ENCODE measurements around the gene ATF6.

The ATF6 gene

DNA sequence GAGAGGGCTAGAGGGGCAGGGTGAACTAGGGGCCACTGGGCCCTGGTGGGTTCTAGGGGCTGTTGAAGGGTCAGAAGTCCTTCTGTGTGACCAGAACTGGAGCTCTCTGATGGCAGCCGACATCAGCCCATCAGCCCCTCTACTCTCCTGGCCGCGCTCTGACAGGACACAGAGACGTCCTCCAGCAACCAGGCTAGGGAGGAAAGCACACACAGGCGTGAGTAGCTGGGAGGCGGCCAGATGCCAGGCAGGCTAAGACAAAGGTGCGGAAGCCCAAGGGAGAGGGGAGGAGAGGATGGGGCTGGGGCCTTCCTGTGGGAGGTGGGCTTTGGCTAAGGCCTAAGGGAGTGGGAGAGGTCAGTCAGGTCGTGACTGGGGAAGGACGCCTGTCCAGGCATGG, 206.7 kb downstream of the ATF6 start:
- DNase-seq (ENCODE audit: low spot score): no peak

DNA sequence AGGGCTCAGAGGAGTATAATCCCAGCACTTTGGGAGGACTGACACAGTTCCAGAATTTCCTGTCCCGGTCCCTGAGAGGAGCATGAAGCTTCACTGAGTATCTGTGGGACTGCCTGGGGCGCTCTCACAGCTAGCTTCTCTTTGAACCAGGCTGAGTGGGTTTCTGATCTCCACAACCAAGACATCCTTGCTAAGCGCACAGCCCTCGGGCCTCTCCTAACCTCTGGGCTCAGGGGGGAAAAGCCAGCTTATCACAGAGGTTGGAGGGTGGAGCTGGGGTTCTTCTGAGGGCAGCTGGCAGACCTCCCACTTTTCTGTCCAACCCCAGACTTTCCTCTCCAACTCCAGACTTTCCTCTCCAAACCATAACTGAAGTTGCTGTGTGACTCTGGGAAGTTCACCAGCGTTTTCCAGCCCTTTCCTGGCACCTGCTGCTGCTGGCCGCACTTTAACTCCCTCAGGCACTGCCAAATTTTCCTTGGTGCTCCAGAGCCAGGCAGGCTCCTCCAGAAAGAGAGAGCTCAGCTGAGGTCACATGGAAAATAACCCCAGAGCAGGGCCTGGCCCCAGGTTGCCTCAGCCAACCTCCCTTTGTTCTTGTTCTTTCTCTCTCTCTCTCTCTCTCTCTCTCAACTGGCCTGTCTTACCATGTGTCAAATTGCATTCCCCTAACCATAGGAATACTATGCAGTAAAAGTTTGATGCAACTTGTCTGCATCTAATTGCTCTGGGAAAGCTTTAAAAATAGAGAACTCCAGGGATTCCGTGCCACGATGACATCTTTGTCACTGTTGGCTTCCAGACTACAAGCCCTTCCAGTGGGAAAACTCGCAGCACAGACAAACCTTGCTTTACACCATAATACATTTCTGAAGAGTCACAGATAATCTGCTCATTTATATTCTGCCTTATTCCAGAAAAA, 208.1 kb downstream of the ATF6 start:
- no peak for DNase-seq (ENCODE audit: low spot score)

DNA sequence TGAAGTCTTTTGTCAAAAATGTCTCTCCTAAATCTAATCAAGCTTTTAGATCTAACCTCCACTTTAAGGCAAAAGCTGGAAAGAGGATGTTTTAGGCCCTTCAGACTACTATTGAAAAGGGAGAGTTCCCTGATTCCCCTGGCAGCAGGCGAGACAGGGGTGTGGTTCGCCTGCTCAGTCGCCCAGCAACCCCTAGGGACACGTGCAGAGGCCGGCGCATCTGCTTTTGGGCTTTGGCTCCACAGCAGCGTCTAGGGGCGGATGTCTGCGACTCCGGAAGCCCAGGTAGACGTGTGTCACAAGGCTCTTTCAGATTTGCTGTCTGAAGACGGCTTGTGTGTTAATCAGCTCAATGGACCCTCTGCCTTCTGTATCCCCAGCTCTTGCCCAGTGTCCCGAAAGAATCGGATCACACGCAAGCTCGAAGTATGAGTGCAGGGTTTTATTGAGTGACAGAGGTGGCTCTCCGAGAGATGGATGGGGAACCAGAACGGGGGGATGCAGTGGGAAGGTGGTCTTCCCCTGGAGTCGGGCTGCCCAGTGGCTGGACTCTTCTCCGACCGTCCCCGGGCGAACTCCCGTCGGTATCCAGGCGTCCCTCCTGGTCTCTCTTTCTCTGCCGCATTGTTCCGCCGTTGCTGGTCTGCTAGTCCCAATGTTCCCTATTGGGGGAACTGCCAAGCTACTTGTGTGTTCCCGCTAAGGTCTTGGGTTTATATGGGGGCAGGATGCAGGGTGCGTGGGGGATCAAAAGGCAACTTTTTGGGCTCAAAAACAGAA, 212.1 kb downstream of the ATF6 start:
- no peak for DNase-seq (ENCODE audit: low spot score)

DNA sequence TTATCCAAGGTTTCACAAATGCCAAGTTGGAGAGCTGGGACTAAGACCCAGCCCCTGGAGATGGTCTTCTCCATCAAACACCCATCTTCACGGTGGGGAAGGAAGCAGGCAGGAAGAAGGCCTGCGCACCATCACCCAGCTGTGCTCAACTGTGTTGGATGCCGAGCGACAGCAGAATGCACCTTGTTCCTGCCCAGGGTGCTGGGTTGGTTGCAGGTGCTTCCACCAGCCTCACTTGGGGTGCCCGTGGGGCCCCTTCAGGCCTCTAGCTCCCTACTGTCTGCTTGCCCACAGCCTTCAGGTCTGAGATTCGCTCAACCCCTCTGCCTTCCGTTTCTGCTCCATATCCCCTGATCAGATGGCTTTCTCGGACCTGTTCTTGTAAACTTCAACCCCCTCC, 215.0 kb downstream of the ATF6 start:
- DNase-seq (ENCODE audit: low spot score): no peak

DNA sequence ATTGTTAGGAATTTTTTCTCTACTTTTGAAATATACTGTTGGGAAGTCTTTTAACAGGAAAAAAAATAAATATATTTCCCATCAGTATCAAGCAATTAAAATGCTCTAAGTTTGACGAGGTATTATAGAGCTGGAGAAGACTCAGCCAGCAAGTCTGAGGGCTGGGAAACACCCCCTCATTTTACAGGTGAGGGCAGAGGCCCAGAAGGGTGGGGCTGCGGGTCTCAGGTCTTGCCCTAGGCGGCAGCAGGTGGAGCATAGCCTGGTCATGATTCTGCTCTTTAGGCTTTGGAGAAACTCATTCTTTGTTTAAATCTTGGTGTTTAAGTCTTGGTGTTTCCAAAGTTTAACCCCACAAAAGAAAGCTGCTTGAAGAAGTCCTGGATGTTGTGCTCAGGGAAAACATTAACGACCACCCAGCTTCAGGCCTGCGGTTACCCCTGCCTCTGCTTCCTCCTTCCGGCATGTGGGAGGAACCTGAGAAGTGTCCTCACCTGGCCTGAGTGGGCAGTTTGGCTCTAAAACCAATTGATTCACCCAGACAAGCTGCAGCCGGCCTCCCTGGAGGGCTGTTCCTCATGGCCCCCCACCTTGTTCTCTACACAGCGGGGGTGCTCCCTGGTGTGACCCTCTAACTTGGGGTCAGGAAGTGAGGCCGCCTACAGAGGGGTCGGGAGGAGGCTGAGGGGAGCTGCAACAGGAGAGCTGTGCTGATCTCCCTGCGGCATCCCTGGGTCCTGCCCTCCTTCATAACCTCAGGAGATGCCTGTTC, 215.8 kb downstream of the ATF6 start:
- DNase-seq (ENCODE audit: low spot score): no peak

DNA sequence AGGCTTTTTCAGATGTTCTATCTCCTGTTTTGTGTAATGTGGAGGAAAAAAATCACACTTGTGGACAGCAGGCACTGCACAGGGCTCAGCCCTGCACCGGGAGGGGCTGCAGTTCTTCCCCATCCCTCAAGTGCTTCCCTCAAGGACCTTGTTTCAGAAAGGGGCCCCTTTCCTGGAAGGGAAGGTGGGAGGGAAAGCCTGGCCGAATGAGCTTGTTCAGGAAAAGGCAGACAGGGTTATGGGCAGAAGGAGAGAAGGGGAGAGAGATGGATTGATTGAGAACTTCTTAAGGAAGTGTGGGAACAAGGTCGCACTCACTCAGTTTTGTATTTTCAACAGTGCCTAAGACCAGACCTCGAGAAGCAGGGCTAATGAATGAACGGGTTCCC, 216.4 kb downstream of the ATF6 start:
- no peak for DNase-seq (ENCODE audit: low spot score)

DNA sequence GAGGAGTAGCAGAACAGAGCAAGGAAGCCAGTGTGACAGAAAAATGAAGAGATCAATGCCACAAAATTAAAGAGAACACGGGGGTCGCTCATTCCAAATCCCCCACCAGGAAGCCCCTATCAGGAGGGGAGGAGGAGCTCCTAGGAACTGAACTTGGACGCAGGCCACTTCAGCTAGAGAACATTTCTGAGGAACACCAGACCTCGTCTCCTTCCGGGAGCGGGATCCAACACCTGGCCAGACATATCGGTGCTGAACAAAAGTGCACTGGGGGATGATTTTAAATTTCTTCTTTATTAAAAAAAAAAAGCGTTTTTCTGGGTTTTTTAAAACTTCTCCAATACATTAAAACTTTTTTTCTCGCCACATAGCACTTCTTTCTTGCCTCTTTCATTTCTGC, 216.8 kb downstream of the ATF6 start:
- DNase-seq (ENCODE audit: low spot score): no peak

DNA sequence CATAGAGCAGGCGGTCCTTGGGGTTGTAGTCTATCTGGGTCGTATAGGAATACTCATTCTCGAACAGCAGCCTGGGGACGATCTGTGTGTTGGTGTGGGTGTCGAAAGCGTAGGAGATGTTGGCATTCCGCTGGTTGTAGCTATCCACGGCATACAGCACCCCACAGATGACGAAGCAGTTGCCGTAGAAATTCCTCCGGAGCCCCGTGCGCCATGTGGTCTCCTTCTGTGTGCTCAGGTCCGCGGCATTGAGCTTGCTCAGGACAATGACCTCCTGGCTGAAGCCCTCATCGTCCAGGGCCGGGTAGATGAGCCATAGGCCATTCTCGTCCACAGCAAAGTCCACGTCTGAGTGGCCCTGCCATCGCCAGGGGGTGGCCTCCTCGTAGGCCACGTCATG, 217.6 kb downstream of the ATF6 start:
- DNase-seq (ENCODE audit: low spot score): no peak

DNA sequence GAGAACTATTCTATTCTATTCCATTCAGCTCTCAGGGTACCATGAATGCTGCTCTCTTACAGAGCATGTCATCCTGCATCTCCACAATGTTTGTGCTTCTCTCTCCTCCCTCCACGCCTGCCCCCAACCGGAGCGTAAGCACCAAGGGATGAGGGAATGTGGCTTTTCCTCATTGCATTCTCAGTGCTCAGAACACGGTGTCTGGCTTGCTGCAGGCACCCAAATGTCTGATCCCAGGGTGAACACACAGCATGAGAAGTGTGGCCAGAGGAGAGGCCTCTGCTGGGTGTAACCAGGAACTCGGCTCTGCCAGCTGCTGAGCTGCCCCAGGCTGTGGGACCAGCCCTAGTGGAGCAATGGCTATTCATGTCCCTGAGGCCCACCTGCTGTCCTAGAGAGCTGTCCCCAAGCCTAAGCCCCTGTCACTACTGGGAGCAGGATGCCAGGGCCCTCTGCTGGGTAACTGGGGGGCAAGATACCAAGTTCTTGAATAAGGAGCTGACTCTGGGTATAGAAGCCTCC, 219.2 kb downstream of the ATF6 start:
- no peak for DNase-seq (ENCODE audit: low spot score)

DNA sequence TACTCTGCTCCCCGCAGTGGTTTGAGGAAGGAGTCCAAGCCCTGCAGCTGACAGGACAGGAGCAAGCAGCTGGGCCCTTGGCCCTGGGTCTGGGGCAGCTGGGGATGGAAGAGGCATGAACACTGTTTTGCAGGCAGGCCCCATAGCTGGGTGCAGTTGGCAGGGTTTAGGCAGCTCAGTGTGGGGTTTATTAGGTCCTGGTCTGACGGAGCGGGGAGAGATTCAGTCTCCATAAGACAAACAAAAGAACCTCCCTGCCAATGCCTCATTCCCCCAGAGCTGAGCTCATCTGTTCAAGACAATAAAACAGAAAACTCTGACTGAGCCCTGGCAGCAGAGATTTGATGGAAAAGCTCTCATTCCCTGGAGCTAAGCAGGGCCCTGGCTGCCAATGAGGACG, 220.2 kb downstream of the ATF6 start:
- no peak for DNase-seq (ENCODE audit: low spot score)

DNA sequence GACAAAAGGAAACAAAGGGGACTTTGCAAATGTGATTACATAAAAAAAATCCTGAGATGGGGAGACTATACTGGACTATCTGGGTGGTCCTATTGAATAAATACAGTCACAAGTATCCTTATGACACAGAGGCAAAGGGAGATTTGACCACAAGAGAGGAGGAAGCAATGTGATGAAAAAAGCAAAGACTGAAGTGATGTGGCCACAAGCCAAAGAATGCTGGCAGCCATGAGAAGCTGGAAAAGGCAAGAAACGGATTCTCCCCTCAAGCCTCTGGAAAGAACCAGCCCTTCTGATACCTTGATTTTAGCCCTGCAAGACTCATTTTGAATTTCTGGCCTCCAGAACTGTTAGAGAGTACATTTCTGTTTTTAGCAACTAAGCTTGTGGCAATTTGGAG, 221.2 kb downstream of the ATF6 start:
- no peak for DNase-seq (ENCODE audit: low spot score)

DNA sequence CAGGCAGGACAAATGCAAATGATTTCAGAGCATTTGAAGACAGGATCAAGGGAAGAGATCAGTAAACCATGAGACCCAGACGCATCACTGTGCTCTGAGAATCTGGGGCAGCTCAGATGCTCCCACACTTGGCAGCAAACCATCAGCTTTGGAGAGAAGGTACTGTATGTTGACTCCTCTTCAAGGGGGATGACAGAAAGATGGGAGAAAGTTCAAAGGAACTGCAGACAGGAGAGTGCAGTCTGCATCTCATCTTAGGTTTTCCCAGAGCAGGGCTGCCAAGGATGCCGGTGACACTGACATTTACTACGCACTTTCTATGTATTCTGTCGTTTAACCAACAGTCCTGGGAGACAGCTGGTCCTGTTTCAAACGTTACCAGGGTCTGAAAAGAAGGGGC, 221.8 kb downstream of the ATF6 start:
- DNase-seq (ENCODE audit: low spot score): no peak

DNA sequence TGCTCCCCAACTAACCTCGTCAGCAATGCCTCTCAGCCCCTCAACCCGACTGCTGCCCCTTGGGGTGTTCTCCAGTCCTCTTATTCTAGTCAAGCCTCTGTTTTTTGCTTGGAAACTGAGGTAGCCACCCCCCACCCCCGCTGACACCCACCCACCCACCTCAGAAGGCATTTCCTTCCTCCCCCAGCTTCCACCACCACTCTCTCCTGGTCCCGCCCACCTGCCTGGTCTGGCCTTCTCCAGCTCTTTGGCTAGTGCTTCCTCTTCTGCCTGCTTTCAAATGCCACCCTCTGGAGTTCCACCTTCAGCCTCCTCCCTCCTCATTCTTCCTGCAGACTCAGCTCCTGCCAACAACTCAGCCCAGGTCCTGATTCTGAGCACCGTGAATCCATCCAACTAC, 222.3 kb downstream of the ATF6 start:
- no peak for DNase-seq (ENCODE audit: low spot score)

DNA sequence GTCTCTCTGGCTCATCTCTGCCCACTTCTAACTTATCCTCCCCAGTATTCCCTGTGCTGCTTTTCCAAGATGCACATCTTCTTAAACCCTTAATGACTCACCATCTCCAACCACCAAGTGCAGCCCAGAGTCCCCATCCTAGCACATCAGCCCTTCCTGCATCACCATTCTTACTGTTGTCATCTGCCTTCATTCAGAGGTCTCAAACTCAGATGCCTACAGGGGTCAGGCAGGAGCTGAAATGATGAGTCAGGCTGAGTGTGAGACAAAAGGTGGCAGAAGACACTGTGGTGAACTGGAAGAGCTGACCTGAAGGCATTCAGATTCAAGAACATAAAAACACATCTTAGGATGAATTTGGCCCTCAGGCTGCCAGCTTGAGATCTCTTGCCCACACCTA, 223.0 kb downstream of the ATF6 start:
- DNase-seq (ENCODE audit: low spot score): no peak

DNA sequence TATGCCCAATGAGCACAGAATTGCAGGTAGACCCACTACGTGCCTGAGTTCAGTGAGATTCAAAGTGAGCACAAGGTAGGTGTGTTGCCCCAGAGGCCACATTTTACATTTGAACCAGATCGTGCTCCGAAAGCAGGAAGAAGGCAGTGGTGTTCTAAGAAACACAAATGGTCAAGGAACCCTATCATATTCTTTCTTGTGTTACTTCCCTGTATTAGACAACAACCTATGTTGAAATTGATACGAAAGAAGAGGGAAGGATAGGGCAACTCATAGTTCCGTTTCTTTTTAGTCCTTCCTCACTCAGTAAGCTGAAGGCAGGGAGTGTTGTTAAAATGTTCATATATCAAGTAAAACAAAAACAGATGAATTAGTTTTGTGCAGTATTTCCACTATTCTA, 223.7 kb downstream of the ATF6 start:
- no peak for DNase-seq (ENCODE audit: low spot score)

DNA sequence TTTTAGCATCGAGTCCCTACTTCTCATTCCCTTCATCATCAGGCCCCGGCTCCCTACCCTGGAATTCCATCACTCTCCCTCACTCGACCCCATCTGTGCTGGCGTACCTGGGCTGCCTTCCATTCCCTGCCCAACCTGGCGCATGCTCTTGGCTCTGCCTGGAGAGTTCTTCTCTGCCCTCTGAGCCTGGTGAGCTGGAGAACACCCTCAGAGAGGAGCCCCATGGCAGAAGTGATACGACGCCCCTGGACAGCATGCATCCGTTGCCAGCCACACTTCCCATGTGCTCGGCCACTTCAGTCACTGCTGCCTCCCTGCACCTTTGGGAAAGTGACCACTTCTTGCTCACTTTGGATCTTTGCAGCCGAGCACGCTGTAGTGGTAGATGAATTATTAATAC, 227.5 kb downstream of the ATF6 start:
- no peak for DNase-seq (ENCODE audit: low spot score)

DNA sequence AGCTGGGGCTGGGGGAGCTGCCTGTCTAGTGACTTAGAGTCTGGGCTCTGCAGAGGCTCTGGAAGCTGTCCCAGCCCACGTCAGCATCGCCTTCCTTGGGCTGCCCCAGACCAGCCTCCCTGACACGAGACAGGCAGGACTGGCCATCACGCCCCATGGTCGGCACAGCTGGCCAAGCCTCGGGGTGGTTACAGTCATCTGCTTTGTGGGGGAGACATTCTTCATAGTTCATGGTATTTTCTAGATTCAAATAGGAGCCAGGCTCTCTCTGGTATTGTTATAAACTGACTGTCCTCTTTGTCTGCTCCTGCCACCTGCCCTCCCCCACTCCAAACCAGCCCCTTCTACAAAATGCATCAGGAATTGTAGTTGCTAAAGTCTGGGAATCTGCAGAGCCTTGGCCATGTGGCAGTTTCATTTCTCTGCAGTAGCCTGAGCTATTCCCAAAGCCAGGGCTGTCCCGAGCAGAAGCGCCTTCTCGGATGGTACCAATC, 228.1 kb downstream of the ATF6 start:
- peak; percentile 61 for DNase-seq (ENCODE audit: low spot score)

DNA sequence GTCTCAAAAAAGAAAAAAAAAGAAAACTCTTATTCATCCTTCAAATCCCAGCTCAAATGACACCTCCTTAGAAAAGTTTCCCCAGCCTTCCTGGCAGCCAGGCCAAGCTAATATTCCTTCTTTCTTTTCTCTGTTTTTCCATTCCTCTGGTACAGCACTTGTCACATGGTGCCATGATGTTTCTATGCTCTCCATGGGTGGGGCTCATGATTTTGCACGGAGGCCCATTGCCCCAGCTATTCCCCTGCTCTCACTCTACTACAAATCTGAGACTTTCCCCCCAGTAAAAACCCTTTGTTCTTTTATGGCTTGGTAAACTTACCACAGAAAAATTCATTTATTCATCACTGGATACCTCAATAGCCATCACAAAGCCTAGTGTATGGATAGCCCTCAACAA, 231.0 kb downstream of the ATF6 start:
- no peak for DNase-seq (ENCODE audit: low spot score)

DNA sequence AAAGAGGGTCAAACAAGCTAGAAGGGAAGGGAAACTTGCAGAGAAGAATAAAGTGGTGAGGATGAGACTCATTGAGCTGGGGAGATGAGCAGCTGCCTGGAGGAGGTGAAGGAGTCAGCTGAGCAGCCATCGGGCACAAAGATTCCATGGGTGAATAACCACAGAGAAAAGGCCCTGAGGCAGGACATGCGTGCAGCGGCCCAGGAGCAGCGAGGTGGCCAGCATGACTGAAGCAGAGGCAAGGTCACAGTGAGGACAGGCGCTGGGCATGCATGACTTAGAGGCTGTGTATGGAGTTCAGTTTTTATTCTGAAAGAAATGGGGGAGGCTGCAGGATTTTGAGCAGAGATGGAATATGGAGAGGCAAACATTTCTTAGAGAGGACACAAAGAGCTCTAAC, 232.7 kb downstream of the ATF6 start:
- no peak for DNase-seq (ENCODE audit: low spot score)

DNA sequence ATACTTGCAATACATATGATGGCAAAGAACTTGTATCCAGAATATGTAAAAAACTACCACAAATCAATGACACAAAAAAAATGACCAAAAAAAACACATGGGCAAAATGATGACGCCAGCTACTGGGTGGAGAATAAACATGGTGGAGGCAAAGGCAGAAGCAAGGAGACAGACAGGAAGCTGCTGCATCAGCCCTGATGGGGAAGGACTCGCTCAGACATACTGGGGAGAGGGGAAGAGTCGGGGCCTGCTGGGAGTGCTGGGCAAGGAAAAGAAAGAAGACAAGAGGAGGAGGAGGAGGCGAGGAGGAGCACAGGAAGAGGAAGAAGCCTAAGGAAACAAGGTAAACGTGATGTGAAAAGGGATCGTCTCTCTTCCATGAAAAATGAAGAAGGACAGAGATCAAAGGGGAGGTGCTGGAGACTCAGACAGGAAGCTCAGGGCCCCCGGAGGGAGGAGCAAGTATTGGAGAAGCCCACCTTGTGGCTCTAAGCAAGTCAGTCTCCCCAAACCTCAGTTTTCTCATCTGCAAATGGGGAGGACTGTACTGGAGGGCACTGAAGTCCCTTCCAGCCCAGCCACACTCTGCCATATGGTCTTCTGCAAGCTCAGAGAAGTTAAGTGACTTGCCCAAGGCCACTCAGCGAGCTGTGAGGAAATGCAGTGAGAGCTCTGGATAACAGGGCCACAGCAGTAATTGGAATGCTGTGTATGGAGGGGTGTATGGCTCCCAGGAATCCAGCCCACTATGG, 233.4 kb downstream of the ATF6 start:
- DNase-seq (ENCODE audit: low spot score): no peak

DNA sequence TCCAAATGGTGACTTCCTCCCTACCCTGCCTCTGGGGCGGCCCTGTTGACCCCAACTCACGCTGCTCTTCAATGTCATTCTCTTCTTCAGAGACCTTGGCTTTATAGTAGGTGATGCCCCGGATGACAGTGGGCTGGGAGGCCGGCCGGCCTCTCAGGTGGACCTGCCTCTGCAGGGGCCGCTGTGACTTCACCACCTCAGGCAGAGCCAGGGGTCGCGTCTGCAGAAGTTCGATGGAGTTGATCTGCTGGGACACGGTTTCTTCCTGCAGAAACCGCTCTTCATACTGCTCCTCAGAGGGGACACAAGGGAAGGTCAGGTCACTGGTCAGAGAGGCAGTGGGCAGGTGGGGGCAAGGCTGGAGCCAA, 233.9 kb downstream of the ATF6 start:
- no peak for DNase-seq (ENCODE audit: low spot score)
